Epithelial cell of esophagus (primary cell): ENCODE data around the gene GLRX5.

Experiments
- DNase-seq: peaks from one replicate; pipeline ENCODE4 v3.0.0; 2010; ENCODE audit warnings: low read depth
- H3K4me3 ChIP-seq: 2 replicates; pipeline ENCODE4 v1.5.1; 2011; ENCODE audit warnings: mild to moderate bottlenecking, low read length, control low read depth
- CTCF ChIP-seq: IDR thresholded peaks from 2 replicates; pipeline ENCODE4 v1.5.1; 2011; ENCODE audit warnings: low read depth, mild to moderate bottlenecking, low read length, control low read depth, inconsistent platforms; ENCODE audit not compliant: insufficient read depth; ENCODE audit errors: missing control alignments

GLRX5 gene

GRCh38 chr14:95547626-95548327 lies 12.9 kb downstream of the GLRX5 start:
- TF ChIP-seq CTCF: no peak
- peak; percentile 56 for DNase-seq
- H3K4me3 ChIP-seq: no peak overlapping the region

DNA sequence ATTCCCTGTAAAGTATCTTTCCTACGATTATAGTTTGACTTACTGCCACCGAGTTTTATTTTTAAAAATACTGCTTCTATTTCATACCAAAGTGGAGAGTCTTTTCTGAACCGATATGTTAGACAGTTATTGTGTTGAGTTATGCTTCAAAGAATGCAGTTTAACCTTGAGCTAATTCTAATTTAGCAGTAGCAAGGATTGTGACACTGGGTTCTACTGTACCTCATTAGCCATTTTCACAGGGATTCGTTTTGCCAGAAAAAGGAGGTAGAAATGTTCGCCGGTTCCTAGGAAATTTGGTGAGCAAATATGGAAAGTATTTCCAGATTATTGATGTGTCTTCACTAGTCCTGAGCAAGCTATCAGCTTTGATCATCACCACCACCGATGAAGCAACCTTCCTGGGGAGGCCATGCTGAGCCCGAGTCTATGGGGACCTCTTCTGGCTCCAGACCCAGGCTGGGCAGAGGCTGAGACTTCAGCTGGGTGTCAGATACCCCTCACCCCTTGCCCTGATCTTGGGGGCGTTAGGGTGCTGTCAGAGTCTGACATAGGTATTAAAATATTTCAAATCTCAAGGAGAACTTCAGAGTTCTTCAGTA lies 13.6 kb downstream of the GLRX5 start:
- no peak overlapping the region for H3K4me3 ChIP-seq
- TF ChIP-seq CTCF: no peak
- no peak for DNase-seq

DNA sequence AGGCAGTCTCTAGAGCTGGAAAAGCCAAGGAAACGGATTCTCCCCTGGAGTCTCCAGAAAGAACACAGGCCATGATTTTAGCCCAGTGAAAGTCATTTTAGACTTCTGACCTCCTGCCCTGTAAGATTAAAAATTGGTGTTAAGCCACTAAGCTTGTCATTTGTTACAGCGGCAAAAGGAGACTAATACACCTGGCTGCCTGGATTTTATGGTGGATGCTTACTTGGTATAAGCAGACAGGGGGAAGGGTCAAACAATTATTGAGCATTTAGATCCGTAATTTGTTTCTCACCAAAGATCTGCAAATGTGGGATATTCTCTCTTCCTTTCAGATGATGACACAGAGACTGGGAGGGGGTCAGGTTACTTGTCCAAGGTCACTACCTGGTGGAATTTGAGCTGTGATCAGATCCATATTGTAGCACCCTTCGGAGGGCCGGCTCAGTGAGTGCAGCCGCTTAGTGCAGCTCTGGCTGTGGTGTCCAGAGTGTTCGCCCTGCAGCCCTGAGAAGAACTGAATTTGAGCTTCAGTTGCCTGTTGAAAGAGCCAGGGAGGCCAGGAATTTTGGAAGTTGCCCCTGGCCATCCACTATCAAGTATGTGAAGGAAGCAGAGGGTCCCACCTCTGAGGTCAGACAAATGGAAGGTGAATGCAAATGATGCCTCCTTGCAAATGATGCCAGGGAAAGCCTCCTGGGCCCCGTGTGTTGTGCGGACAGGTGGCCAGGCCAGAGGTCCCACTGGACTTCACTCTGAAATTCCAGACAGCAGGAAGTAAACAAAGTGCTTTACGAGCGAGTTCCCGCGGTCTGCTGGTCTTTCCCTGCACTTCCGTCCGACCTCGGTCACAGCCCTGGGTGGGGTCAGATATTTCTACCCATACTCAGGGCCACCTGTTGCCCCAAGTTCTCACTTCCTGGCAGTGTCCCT lies 15.1 kb downstream of the GLRX5 start:
- TF ChIP-seq CTCF: no peak
- no peak for DNase-seq
- H3K4me3 ChIP-seq: no peak overlapping the region

GRCh38 chr14:95551435-95551834 lies 16.6 kb downstream of the GLRX5 start:
- no peak for DNase-seq
- H3K4me3 ChIP-seq: no peak overlapping the region
- TF ChIP-seq CTCF: no peak

DNA sequence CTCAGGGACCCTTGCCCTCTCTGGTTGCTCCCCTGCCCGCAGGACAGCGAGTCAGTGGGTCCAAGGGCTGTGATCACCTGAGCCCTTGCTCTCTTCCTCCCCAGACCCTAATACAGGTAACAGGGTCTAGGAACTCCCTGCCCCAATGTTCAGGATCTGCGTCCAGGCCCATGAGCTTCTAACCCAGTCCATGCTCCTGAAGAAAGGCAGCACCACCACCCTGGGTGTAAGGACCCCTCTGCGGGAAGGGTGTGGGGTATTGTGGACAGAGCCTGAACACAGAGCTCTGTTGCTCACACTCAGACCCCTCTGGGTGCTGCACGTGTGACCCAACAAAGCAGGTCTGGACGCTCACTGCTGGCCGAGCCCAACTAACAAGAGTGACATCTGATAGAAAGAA lies 18.3 kb downstream of the GLRX5 start:
- H3K4me3 ChIP-seq: no peak overlapping the region
- no peak for DNase-seq
- no peak for TF ChIP-seq CTCF

DNA sequence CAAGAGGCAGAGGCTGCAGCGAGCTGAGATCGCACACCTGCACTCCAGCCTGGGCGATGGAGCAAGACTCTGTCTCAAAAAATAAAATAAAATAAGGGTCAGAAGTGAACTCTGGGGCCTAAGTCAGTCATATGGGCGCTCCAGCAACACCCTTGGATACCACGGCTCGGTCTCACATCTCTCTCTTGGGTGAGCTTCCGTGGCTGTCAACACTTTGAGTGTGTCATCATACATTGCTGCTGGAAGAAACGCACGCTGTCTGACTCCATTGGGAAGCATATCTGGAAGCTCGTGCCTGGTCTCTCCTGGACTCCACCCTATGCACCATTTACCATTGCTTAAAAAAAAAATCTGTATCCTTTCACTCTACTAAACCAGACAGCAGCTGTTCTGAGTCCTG lies 20.2 kb downstream of the GLRX5 start:
- H3K4me3 ChIP-seq: no peak overlapping the region
- TF ChIP-seq CTCF: no peak
- DNase-seq: no peak
